Amniotic stem cell (primary cell): ENCODE results near the gene CCDC177.

ENCODE experiments used
- DNase-seq: peaks from one replicate; lab custom pipeline; 2025; lab: John Stamatoyannopoulos, UW

CCDC177 gene

DNA sequence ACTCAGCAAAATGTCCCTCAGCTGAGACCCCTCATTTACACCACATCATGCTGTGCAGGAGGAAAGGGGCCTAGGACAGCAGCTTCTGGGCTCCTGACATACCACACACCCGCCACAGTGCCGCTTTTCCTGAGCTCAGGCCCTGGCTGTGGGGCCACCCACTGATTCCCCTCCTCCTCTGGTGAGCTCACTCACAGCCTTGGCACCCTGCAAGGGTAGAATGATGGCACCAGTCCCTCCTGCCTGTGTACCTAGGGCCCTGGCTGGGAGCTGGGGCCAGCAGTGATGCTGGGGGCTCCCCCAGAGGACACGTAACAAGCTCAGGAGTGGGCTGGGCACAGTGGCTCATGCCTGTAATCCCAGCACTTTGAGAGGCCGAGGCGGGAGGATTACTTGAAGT lies 45.7 kb downstream of the CCDC177 start:
- no peak for DNase-seq

DNA sequence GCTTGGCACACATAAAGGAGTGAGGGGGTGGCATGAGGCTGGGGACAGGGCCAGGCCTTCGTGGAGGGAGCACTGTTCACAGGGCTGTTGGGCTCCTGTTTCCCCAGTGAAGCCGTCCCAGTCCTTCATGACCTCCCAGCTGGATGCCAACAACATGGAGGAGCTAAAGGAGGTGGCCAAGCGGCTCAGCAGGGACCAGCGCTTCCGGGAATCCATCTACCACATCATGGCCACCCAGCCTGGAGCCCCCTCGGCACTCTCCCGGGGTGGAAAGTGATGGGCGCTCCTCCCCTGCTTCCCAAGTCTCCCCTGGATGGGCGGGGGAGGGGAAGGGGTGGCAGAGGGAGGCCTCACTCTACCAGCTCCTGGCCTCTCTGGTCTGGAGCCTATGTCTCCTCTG lies 46.5 kb downstream of the CCDC177 start:
- no peak for DNase-seq

DNA sequence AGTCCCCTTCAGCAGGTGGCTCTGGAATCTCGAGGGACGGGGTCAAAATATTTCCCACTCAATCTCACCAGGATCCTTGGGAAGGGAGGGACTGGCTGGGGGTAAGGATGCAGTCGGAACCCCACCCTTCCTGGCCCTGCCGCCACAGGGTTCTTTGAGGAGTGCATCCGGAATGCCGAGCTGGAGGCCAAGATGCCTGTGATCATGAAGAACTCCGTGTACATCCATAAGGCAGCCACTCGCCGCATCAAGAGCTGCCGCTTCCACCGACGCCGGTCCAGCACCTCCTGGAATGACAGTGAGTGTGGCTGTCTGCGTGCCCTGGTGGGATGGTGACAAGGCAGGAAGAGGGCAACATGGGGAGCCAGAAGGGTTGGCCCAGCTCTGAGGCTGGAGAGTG lies 47.0 kb downstream of the CCDC177 start:
- DNase-seq: no peak

DNA sequence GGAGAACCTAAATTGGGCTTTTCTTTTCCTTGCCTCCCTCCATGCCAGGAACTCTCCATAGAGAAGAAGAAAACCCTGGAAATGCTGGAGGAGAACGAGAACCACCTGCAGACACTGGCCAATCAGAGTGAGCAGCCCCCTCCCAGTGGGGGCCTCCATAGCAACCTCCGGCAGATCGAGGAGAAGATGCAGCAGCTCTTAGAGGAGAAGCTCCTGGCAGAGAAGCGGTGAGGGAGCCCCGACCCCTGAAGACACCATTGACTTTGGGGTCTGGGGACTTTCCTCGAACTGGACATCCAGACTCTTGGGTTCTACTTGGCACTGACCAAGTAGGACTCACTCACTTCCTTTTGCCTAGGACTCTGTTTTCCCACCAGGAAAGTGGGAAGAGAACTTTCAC lies 48.8 kb downstream of the CCDC177 start:
- DNase-seq: no peak

DNA sequence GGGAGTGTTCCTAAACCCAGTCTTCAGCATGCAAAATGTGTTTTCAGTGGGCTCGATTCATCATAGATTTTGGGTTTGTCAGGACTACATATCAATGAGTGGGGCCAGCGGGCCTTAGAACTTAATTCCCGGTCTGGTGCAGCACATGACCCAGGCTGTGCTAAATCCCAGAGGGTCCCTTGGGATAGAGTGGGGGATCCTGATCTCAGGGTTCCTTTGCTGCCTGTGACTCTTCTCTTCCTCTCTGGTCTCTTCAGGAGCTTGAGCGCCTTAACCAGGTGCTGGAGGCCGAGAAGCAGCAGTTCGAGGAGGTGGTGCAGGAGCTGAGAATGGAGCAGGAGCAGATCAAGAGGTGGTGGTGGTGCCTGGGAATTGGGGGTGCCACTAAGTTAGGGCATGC lies 52.6 kb downstream of the CCDC177 start:
- no peak for DNase-seq
